Amygdala (tissue), 56 donors: ENCODE results near the gene AGXT.

Experiments used
- DNase-seq, 56 donors: peaks; one replicate each; lab custom pipeline; 2025; lab: John Stamatoyannopoulos, UW

AGXT gene

DNA sequence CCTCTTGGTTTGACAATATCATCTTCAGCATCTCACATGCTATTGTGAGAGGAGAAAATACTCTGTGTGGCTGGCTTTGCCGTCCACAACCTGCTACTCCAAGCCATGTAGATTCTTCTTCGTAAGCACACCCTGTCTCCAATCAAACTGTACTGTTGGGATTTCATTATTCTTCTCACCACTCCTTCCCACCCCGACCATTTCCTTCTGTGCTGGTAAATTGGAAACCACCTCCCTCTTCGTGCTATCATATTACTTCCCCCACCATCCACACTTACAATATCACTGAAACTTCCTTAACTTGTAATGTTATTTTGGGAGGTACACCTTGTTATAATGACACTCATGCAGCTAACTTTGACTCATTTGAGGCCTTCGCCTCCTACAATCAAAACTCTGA lies 3.2 kb upstream of the AGXT start:
- no peak for DNase-seq

DNA sequence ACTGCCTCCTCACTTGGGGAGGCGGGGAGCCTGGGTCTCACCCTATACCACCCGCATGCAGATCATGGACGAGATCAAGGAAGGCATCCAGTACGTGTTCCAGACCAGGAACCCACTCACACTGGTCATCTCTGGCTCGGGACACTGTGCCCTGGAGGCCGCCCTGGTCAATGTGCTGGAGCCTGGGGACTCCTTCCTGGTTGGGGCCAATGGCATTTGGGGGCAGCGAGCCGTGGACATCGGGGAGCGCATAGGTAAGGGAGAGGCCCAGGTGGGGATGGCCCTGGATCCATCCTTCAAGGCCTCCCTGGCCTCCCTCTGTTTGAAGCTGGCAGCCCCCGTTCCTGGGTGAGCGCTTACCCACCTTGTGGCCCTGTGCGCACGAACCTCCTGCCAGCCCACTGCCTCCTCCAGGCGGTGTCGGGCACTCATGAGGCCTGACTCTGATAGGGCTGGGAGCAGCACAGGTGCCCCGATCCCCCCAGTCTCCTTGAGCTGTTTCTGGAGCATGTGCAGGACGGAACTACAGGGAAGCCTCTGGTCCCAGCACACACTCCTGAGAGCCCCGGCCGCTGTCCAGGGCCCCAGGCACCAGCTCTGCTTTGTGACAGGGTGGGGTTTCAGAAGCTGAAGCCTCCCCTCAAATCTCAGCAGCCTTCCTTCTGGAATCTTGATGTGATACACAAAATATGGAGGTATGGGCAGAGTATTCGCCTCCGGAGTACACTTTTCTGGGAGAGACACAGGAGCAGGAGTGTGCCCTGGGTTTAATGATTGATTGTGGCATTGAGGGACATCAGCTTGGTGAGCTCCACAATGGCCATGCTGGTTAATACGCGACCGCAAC lies 708 bp downstream of the AGXT start:
- no peak for DNase-seq

DNA sequence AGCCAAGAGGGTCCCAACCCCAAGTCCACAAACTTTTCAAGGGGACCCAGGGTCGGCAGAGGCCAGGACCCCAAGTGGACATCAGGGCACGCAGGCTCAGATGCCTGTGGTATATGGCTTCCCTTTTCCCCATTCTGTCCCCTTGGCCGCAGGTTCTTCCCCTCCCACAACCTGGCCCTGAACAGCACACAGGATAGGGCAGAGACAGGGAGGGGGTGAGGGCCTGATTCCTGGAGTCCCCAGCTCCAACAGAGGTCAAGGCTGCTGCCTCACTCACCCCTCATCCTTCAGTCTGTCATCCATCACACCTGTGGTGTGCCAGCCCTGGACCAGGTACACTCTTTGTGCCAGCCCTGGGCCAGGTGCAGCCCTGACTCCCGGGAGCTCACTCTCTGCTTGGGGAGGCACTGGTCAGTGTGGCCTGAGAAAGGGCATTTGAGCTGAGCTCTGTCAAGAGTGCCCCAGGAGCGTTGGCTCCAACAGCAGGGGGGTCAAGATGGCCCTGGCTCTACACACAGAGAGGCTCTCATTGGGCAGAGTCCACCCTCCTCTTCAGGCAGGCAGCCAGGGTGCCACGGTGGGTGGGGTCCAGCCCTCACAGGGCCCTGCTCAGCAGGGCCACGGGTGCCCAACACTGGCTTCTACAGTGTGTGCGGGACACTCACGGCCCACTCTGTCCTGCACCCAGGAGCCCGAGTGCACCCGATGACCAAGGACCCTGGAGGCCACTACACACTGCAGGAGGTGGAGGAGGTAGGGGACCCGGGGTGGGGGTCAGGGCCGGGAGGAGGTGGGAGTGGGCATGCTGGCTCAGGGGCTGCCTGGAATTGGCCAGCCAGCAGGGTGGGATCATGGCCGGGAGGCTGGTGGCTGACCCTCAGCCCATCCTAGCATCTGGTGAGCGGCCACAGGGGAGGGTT lies 1.6 kb downstream of the AGXT start:
- no peak for DNase-seq

DNA sequence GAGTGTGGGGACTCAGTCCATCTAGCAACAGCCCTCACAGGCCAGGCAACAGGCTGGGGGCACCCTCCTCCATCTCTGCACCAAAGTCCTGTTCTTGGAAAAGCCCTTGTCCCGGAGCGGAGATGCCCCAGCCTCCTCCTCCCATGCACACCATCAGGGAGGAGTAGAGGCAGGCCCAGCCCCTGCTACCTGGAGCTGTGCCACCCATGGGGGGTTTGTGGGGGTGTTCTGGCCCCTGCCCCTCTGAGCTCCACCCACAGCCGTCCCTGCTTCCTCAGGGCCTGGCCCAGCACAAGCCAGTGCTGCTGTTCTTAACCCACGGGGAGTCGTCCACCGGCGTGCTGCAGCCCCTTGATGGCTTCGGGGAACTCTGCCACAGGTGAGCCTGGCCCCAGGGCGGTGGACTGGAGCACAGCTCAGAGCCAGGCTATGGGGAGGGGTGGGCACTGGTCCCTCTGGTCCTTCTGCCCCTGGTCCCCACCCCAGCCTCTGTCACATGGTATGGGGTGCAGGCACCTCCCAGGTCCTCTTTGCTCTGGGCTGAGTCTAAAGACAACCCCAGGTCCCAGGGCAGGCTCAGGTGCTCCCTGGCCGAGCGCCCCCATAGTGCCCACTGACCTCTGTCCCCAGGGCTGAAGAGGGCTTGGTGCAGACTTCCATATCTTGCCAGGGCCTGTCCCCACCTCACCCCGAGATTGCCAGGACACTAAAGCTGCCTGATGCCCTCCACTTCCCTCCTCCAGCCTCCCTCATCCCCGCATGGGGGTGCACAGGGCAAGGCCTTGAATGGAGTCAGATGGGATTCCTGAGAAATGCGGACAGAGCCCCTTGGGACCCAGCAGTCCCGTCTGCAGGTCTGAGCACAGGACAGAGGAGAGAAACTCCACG lies 2.7 kb downstream of the AGXT start:
- DNase-seq: no peak

DNA sequence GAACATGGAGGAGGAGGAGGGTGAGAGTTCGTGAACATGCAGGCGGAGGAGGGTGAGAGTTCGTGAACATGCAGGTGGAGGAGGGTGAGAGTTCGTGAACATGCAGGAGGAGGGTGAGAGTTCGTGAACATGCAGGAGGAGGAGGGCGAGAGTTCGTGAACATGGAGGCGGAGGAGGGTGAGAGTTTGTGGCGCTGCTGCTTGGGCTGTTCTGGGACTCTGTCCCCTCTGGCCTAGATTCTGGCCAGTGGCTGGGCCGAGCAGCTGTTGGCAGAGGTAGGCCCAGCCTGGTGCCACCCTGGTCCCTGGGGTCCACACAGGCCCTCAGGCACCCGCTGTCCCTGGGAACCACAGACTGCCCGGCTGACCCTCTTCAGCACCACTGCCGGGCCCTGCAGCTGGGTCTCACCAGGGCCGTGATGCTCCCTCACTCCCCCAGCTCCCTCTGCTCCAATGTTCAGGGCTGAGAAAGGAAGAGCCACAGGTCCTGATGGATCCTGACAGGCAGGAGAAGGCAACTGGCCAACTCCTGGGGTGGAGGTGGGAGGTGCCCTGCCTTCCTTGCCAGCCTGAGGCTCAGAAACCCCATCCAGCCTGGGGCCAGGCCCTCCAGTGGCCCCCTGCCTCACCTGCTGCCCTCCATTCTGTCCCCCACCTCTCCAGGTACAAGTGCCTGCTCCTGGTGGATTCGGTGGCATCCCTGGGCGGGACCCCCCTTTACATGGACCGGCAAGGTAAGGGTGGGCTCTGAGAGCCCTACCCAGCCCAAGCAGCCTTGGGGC lies 3.9 kb downstream of the AGXT start:
- DNase-seq: no peak

DNA sequence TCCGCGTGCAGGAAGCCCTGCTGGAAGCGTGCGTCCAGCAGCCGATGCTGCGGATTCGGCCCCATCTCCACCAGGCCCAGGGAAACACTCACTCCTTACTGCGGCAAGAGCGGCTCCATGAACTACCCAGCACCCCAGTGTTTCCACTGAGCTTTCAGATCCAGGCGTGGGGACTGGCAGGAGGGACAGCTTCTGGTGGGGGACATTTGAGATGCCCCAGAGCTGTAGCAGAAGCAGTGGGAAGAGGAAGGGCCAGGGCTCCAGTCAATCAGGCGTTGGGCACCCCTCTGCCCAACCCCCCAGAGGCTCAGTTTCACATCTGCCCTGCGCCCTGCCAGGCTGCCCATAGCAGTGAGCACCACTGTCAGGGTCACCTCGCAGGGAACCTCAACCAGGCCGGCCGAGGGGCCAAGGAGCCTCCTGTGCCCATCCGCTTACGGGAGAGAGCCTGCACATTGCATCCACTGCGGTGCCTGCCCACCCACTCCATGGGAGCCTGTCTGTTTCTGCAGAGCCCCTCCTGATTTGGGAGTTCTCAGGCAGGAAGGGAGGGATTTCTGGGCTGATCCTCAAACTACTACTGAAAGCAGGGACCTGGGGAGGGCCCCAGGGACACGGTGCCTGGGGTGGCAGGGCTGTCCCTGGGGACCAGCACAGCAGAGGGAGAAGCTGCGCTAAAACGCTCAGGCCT lies 4.6 kb downstream of the AGXT start:
- DNase-seq: no peak

DNA sequence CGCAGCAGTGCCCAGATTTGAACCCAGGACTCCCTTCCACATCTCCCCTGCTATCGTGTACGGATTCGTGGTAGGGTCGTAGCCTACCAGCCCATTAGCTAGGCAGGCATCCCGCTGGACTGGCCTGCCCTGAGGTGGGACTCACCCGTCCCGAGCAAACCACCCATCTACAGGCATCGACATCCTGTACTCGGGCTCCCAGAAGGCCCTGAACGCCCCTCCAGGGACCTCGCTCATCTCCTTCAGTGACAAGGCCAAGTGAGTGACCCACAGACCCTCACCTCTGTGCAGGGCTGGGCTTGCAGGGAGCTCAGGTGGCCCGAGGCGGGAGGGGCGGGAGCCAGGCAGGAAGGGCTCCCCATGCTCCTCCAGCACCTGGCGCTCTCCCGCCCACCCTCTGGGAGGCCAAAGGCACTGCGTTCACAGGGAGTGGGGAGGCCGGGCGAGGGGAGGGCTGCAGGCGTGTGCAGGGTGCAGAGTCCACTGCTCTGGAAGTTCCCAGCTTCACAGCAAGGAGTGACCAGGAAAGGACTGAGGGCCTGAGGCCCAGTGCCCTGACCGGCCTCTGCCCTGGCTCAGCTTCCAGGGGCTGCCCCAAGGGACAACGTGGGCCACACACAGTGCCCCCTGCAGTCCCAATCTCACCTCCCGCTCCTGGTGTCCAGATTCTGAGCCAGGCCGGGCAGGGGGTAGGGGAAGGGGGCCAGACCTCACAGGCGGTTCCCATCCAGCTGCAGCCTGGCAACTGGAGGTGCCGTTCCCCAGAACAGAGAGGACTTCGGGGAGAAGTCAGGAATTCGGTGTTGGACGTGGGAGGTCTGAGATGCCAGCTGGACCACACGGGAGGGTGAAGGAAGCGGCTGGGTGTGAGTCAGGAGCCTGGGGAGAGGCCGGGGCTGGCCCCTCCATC lies 5.4 kb downstream of the AGXT start:
- no peak for DNase-seq

DNA sequence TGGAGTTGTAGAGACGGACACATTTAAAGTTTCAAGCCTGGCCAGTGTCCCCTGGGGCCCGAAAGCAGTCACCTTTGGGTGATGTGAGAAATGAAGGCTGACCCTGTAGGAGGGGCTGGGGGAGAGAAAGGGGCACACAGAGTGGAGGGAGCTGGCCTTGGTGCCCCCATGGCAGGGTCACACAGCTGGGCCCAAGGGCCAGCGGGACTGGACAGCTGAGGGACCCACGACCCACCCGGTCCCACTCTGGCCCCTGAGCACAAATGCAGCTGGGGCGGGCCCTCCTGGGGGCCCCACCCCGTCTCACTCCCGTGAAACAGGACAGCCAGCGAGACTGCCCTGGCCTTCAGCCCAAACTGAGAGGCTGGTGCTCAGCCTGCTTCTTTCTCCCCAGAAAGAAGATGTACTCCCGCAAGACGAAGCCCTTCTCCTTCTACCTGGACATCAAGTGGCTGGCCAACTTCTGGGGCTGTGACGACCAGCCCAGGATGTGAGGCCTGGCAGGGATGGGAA lies 6.1 kb downstream of the AGXT start:
- no peak for DNase-seq

DNA sequence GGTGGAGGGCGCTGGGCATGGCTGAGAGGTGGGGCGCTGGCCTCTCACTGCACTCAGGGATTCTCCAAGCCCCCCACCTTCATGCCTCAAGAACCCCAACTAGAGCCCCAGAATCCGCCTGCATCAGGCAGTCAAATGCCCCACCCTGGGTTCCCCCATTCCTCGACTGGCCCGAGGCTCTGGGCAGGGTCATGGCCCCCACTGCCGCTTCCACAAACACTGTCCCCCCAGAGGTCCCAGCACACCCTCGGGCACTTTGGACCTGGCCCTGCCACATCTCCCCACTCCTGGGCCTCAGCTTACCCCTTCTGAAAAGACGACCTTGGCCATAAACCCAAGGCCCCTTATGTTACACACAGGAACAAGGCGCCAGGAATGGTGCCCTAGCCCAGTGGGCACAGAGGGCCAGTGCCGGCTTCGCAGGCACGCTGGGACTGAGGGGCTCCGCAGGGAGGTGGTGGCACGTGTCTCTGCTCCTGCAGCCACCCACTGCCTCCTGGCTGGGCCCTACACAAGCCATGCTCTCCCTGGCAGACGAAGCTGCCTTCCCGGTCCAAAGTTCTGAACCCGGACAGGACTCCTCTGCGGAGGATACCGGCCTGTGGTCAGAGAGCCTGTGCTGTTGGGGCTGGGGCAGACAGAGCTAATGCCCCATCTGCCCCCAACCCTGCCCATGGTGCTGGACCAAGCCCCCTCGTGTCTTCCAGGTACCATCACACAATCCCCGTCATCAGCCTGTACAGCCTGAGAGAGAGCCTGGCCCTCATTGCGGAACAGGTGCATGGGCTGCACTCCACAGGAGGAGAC lies 6.8 kb downstream of the AGXT start:
- no peak for DNase-seq

DNA sequence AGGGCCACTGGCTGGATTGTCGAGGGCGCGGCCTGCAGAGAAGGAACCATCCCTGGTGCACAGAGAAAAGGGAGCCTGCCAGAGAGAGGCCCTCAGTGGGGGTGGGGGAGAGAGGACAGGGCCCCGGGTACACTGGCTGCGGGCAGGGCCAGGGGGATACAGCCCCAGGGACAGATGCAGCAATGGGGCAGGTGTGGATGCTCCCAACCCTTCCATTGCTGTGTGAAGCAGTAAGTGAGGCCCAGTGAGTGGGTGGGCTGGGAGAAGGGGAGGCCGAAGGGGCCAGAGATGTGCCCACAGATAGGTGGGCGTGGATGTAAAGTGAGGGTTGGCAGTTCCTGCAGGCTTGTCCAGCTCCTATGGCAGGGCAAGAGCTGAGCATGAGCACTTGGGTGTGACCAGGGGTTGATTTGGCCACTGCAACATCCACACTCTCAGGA lies 7.4 kb downstream of the AGXT start:
- no peak for DNase-seq

DNA sequence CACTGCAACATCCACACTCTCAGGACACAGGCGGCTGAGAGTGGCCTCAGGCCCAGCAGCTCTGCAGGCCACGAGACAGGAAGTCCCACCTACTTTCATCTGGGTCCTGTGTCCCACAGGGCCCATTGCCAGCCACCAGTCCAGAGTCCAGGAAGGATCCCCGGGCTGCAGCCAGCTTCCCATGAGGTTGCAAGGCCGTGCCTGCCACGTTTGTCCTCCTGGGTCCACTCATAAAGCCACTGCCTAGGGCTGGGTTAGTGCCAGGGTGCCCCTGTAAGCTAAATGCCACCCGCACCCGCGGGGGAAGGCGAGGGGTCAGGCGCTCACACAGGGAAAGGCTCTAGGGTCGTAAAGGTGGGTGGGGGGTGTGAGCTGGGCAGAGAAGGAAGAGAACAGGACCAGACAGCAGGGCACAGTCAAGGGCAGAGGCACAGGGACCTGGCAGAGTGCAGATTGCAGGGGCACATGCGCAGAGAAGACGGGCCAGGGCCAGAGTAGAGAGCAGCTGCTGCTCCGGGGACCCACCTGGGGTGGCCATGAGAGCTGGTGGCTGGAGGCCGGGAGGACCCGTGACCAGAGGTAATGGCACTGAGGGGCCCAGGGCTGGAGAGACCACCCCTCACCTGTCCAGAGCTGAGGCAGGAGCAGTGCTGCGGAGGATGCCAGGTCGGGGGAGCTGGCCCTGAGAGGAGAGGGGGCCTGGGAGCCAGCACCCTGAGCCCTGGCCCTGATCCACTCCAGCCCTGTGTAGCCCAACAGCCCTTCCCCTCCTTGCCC lies 8.0 kb downstream of the AGXT start:
- DNase-seq: no peak

DNA sequence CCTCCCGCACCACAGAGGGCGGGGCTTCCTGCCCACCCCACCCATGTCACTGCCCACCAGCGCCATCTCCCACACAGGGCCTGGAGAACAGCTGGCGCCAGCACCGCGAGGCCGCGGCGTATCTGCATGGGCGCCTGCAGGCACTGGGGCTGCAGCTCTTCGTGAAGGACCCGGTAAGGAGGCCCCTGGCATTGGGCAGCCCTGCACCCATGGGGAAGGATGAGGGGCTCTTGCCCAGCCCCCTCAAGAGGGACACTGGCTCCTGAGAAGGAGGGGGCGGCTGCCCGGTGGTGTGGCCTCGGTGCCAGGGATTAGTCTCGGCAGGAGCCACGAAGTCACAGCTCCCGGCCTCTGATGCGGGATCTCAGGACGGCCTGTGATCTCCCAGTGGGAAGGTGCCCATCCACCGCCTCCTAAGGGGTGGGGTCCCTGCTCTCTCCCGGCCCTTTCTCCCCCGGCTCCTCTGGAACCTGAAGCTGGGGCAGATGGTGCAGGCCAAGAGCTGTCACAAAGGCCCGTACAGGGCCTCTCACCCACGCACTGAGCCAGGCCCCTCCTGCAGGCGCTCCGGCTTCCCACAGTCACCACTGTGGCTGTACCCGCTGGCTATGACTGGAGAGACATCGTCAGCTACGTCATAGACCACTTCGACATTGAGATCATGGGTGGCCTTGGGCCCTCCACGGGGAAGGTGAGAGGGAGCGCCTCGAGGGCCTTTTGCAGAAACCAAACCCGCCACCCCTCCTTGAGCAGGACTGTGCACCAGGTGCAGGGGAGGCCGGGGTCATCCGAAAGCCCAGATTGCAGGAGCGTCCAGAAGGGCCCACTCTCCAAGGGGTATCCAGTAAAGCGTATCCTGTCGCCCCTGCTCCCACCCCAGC lies 9.1 kb downstream of the AGXT start:
- DNase-seq: no peak

DNA sequence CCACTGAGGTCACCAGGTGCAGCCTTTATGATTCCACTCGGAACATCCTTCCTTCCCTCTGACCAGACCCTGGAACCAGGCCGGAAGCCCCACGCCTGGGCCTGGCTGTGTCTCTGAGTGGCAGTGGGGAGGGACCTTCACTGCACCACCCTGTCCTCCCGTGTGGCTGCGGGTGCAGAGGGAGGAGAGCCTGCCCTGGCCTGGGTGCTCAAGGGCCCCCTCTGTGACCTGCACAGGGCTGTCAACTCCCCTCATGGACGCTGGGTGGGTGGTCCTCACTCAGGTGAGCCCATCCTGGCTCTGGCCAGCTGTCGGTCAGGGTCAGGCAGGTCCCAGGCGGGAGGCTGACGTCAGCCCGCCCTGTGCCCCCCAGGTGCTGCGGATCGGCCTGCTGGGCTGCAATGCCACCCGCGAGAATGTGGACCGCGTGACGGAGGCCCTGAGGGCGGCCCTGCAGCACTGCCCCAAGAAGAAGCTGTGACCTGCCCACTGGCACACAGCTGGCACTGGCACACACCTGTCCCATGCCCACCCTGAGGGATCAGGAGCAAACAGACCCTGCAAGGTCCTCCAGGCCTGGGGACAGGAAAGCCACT lies 9.8 kb downstream of the AGXT start:
- no peak for DNase-seq

DNA sequence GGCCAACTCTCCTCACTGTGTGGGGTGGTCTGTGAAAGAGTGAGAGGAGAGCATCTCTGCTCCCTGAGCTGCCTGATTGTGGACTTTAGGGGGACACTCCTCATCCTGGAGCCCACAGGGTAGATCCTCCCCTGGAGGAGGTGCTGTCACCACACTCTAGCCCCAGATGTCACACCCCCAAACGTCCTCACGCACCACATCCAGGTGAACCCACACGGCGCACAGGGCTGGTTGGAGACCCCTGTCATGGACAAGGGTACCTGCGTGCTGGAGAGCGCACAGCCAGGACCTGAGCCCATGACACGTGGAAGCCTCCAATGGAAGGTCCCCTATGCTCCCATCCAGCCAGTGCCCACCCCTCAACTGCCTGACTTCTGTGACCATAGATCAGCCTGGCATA lies 10.5 kb downstream of the AGXT start:
- DNase-seq: no peak

DNA sequence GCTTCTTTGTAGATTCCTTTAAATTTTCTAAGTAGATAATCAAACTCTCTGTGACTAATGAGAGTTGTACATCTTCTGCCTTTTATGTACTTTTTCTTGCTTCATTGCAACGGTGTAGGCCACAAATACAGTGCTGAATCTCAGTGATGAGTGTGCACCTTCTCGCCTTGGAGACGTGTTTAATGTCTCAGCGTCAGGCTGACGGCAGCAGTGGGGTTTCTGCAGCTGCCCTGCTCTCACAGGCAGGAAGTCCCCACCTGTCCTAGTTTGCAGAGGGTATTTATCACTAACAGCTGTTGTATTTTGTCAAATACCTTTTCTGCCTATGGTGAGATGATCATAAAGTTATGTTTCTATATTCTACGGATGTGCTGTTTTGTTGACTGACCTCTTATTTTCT lies 13.3 kb downstream of the AGXT start:
- no peak for DNase-seq
